NCI-H82 treated with DMSO at 0.1 percent for 48 hours (cell line): Measurements from ENCODE around the gene ARHGAP25.

Source experiments
- DNase-seq: peaks from one replicate; lab custom pipeline; 2025; ENCODE audit not compliant: unreplicated experiment; lab: John Stamatoyannopoulos, UW

The ARHGAP25 gene

DNA sequence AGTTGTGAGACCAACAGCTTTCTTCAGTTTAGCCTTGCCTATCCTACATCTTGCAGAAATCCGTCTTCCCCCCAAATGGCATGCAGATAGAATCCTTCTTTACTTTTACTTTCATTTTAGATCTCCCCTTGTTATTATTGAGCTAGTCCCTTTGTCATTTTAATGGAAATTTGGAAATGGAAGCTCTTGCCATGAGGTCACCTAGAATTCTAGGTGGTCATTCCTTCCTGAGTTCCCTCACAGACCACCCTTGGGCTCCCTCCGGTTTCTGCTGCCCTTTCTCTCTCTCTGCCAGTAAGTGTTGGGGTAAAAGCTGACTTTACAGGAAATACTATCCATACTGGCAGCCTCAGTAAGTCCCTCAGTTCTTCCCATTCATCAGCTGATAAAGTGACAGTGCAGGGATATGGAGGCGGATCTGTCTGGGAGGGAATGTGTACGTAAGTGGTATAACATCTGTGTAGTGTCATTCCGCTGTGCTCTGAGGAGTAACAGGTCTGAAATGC lies 30.2 kb downstream of the ARHGAP25 start:
- DNase-seq, result no peak

DNA sequence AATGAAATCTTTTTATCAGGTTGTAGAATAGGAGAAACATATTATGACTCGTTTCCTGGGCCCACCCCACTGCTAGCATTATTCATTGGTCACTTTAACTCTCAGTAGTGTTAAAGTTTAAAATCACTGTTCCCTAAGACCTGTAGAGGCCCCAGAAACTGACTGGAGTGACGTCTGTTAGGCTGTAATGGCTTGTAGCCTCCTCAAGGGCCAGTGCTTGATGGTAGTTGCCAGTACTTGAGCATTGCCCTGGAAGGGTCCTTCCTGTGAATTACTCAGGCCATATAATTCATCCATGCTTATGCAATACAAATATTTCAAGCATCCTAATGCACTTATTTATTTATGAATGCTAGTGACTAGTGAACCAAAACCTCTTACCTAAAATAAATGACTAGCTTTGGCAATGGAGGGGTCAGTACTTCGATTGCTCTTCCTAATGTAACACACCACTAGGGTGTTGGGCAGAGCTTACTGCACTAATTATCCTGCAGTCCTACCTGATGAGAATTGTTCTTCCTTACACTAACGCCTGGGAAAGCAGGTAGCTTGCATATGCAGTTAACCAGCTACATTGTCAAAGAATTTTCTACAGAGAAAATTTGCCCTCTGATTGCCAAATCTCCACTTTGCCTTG lies 31.2 kb downstream of the ARHGAP25 start:
- DNase-seq, result no peak

DNA sequence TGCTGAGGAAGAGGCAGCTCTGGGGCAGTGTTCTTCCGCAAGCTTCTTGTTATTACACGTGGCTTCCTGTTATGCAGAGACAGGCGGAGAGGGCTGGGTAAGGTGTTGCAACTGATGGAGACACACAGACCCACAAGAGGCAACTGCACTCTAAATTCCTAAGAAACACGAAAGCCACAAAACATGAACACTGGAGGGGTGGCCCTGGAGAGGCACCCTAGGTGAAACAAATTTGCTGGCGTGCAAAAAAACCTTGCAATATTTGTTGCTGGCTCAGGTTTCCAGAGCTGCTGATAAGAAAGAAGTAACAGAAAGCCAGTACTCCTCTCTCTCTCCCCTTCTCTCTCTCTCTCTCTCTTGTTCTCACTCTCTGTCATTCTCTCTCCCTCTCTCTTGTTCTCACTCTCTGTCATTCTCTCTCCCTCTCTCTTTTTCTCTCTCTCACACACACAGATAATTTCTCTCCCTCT lies 31.8 kb downstream of the ARHGAP25 start:
- no peak for DNase-seq

DNA sequence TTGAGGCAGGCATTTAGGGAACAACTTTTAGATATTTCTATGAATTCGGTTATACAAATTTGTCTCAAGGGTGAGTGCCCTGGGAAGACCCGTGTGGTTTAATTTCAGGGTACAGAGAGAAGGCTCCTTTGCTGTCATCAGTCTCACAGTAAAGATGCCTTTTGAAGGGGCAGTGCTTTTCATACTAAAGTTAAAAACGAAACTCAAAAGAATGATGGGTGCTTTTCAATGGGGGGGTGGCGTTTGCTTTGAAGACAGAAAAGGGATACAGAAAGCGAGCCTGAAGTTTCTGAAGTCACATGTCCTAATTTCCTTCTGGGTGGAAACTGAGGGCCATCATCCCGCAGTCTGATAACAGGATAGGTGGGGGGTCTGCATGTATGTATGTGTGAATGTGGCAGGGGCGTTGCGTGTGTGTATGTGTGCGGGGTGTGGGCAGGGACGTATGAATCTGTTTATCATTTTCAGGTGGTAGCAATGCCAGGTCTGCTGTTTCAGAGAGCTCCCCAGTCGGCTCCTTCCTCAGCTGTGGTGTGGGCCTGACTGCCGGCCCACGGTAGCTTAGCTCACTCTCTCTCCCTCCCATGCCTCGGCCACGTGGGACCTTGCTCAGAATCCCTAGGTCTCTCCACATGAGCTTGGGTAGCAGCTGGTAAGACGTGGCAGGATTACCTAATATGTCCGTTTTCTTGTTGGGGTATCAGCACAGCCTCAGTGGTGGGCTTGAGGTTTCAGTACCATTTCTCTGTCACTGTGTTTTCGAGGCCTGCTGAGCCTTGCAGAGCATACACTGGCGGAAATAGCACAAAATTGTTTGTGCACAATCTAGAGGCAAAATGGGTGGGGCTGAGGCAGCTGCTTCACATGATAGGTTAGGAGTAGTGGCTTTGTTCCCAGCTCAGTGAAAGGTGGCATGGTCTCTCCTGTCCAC lies 32.7 kb downstream of the ARHGAP25 start:
- no peak for DNase-seq

DNA sequence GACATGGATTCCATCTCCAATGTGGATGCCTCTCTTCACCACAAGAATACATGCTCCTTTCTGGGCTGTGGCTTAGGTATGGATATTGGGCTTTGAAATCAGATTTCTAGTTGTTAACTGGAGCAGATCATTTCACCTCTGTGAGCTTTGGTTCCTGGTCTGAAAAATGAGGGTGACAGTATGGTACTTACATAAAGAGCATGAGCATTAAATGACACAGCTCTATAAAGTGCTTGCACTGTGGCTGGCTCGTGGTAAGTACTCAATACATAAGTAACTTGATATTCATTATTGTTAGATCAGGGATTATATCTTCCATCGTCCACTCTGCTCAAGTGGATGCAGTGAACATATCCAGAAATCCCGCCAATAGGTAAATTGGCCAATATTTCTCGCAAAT lies 33.4 kb downstream of the ARHGAP25 start:
- DNase-seq, result no peak

DNA sequence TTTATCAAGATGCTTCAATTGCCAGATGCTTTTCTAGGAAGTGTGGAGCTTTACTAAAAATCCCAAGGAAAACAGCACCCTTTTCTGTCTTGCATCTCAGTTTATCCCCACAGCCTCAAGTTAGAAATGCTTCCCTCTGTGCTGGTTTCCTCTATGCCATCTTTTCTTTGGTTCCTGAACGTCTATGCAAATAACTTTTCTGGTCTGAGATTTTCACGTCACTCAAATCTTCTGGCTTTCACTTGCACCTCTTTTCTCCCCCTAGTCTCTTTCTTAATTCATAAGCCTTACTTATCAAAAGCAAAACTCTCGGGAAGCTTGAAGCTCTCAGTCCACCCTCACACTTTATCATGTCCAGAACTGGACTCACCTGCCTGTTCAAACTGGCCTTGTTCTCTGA lies 33.9 kb downstream of the ARHGAP25 start:
- no peak for DNase-seq

DNA sequence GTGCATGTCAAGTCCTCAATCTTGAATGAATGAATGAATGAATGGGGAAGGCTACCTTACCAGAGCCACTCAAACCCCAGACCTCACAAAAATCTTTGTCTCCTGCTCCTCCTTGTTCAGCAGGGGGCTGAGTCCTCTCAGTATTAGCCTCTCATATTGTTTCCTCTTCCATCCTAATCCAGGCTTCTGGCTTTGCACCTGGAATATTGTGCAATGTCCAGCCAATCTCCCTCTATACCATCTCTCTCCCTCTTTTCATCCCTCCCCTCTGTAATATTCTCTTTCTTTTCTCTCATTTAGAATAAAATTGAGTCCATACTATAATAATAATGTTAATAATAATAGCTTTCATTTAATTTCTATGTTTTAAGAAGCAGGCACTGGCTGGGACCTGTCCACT lies 34.3 kb downstream of the ARHGAP25 start:
- no peak for DNase-seq

DNA sequence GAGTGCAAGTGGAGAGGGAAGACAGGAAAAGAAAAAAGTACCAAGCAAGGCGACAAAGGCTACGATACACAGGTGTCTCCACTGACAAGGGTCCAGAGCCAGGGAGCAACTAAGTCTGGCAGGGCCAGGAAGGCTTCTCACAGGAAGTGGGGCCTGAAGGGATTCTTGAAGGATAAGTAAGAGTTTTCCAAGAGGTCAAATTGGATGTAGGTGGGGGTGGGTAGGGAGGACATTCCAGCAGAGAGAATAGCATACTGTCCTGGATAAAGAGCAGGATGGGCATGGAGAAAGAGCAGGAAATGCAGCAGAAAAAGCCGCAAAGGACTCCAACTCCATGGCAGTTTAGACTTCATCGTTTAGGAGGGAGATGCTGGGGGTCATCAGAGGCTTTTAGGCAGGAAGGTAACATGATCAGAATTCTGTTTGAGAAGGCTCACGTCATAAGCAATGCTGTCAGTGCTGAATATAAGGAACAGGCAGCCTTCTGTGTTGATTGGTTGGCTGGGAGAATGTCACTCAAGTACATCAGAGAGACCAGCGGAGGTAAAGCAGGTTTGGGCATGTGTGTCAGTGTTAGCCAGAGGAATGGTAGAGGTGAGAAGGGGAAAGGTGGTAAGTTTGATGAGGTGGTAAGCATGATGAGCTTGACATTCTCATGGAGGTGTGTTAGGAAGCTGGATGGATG lies 35.1 kb downstream of the ARHGAP25 start:
- DNase-seq, result no peak

DNA sequence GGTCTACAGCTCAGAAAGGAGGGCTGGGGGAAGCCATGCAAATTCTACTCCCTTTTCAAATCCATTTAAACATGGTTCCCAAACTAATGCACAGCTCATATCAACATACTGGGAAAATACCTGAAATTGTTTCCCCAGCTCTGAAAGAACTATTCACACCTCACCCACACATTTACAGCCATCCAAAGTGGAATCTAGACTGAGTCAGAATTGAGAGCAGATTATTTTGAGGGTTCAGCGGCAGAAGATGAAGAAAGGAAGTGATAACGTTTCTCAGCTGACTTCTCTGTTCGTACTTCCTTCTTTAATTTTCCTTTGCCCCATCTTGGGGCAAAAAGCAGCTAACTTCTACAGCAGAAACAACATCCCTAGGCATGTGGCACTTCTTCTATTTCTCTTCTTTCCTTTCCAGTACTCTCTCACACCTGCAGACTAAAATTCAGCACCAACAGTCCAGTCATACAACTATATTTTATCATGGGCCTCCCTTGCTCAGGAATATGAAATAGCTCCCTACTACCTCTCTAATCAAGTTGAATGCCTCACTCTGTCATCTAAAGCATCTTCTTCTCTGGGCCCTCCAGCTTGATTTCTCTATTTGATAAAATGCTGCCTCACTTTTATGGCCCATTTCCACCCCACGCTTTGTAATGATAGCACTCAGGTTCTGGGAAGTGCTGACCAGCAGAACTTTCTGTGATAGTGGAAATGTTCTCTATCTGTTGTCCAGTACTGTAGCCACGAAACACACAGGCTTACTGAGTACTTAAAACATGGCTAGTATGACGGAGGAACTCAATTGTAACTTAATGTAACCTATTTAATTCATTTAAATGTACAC lies 35.9 kb downstream of the ARHGAP25 start:
- DNase-seq, result no peak

DNA sequence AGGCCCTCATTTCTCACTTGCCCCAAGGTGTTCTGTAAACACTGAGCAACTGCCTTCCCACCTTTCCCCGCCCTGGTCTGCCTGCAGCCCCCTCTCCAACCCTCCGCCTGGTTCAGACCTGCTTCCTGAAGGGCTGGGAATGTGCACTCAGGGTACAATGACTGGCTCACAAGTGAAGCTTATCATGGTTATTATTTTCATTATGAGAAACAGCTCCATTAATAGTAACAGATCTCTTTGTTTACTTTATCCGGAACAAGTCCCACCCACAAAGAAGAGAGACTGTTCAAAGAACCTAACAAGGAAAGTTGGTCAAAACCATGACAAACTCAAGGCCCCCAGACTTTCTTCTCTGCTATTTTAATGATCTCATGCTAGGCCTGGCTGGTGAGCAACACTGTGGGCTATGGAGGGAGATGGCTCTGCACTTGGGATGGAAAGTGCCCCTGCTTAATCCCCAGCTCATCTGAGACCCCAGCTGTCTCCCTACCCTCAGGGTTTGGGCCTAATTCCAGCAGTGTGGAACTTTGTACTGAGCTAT lies 36.7 kb downstream of the ARHGAP25 start:
- DNase-seq, result peak; percentile 2

DNA sequence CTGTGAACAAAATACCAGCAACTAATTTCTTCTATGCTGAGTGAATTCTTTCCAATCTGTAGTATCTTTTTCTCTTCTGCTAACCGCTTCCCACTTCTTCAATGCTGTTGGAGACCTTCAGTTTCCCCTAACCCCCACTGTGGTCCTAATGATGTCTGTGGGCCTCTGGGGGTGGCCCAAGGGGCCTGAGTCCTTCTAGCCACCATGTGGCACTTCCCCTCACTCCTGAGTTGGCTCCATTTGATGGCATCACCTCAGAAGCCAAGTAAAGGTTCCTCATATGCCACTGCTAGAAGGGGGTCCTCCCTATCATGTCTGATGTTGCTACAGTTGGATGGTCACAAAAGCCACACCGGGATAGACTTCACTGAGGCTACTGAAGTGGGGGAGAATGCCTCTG lies 37.5 kb downstream of the ARHGAP25 start:
- DNase-seq, result no peak

DNA sequence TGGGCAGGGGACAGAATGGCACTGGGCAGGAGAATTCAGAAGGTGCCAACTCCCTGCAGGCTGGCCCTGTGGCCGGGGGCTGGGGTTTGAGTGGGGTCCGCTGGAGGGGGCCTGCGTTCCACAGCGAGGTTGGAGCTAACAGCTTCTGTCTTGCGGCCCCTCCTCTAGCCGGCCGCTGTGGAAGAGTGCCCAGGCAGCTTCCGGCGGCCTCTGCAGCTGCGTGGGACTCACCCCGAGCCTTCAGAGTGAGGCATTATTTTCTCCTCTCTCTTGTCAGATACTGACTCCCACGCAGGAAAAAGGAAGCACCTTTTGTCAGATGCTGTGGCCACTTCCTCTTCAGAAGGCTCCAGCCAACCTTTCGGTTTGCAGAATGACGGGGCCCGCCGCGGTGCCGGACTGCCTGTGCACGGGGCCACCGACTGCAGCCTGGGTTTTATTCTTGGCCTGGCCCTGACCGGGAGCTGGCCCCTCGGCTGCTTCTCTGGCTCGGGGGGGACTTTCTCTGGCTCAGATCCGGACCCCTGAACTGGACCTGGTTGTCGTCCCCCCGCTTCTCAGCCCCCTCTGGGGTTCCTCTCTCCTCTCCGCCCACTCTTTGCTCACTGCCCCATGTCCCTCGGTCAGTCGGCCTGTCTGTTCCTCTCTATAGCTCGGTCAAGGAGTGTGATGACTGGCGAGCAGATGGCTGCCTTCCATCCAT lies 40.1 kb downstream of the ARHGAP25 start:
- no peak for DNase-seq

DNA sequence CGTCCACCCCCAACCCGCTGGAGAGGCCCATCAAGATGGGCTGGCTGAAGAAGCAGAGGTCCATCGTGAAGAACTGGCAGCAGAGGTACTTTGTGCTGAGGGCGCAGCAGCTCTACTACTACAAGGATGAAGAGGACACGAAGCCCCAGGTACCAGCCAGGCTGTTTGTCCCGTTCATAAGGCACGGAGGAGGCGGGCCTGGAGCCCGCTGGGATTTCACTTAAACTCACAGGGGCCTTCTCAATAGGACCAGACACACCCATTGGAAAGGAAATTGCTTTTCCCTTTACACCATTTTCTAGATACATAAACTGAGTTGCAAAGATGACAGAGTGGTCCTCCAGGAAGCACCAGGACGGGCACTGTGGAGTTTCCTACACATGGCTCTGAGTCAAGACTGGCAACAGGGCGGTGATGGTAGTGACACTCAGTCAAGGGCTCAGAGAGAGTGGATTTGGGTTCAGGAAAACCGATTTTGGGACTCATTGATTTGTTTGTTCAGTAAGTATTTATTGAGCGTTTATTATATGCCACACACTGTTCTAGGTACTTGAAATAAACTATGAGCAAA lies 40.7 kb downstream of the ARHGAP25 start:
- no peak for DNase-seq

DNA sequence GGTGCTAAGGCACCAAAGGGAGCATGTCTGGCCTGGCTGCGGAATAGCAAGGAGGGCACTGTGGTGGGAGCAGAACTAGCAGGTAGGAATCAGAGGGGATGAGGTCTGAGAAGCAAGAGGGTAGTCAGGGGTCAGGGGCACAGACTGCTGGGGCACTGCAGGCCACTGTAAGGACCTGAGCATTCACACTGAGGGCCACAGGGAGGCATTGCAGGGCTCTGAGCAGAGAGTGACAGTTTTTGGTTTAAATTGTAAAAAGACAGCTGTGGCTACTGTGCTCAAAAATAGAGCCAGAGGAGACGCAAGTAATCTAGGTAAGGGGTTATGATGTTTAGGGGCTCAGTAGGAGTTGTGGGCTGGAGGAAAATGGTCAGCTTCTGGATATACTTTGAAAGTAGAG lies 41.5 kb downstream of the ARHGAP25 start:
- no peak for DNase-seq

DNA sequence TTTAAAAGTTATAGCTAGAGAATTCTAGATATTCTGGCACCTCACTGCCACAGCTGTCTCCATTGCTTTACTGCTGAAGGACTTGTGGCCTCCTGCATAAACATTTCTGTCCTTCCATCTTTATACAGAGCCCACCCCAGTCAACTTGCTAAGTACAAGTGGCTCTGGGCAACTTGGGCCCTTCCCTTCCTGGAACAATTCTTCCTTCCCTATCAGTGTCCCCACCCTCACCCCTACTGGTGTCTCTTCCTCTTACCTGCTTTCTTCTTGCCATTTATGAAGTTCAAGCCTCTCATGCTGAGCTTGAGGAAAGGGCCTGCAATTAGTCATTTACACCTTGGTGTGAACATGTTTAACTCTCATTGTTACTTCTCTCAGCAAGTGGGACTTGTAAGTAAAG lies 45.0 kb downstream of the ARHGAP25 start:
- no peak for DNase-seq

DNA sequence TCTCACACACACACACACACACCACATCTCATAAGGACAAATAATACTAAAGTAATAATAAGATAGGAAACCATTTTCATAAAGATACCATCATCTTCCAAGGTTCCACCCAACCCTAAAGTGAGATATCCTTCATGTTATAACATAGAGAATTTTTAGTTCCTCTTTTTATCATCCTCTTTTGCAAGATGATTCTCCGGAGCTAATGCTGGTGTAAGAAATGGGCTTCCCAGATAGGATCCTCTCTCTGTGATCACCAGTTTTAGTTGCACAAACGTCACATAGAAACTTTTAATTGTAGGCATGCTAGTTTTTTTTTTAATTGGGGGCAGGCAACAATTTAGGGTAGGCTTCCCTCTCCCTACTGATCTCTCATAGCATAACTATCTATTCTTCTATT lies 49.6 kb downstream of the ARHGAP25 start:
- DNase-seq, result no peak

DNA sequence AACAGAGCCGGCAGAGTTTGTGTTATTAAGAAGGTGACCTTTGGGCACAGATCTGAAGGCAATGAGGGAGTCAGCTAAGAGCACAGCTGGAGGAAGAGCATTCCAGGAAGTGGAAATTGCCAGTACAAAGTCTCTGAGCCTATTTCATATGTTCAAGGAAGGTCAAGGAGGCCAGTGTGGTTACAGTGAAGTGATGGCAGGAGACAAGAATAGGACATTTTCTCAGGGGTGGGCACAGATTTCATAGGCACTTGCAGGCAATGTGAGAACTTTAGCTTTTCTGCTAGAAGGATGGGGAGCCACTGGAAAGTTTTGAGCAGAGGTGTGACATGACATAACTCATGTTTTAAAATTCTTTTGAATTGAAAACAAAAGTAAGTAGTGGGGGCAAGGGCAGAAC lies 50.3 kb downstream of the ARHGAP25 start:
- DNase-seq, result no peak

DNA sequence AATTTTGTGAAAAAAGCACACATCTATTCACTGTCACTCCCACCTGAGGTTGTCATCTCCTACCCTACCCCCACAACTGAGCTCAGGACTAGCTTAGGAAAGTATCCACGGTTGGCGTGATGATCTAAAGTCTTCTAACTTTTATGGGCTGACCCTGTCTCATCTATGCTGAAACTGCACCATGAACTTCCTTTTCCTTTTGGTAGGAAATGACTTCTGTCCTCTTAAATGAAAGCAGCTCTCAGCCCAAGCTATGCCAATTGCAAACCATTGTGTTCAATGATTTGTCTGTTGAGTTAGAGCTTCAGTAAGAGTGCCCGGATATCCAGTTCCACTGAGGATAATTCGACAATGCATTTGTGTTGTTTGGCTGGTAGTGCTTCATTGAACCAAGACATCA lies 52.7 kb downstream of the ARHGAP25 start:
- no peak for DNase-seq

DNA sequence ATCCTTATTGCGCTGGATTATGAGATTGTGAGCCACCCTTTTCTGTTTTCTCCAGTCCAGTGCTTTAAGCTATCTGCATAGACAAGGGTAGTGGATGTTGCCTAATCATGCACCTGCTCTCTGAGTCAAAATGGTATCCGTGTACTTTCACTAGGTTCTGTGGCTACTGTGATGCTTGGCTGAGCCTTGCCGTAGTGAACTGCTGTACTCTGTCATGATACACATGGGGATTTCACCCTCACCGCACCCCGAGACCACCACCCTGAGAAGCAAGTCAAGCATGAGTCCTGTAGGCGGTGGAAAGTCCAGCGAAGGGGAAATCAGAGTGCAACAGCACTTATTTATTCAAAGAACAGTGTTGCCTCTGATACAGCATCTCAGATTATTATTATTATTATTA lies 55.0 kb downstream of the ARHGAP25 start:
- DNase-seq, result no peak

DNA sequence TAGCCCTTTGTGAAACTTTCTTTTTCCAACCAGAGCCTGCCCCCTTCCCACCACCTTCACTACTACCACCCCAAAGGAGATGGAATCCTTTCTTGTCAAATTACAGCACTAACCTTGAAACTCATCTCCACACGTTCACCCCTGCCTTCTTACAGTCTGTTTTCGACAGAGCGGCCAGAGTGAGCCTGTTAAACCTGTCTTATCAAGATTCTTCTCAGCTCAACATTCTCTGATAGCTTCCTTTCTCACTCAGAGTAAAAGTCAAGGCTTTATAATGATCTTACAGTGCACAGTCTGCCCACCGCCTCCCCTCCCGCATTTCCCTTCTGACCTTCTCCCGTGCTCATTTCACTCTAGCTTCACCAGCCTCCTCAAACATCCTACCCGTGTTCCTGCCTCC lies 56.0 kb downstream of the ARHGAP25 start:
- no peak for DNase-seq
